ENCODE measurements around the gene PRPF40B. TPM values are rescaled to one million over a fixed set of nuclear protein-coding genes. Genes with fewer than 3 reads are reported as not detected.

The PRPF40B gene
- total RNA-seq, 1 donor from 2014 or later = 9.2 TPM

DNA sequence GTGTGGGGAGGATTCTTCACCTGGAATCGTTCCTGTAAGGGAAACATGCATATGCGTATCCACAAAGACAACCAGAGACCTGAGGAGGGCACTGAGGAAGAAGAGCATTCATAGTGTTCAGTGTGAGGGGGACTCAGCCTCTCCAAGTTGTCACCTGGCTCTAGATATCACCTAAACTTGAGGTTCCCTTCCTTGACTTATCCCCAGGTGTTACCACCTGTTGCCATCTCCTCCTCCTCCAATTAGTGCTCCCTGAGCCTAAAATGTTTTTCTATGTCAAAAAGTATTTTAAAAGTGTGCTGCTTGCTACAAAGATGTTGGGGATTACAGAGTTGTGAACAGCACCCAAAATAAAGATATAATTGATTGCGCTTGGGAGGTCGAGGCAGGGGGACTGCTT is 42.8 kb downstream of the PRPF40B start:
- no peak for DNase-seq (ENCODE audit: low spot score)
- H3K4me1 Mint-ChIP-seq (ENCODE audit: unreplicated experiment) = peaks cover 89% of the 10 kb centered on the region
- TF ChIP-seq, protein P1, sequence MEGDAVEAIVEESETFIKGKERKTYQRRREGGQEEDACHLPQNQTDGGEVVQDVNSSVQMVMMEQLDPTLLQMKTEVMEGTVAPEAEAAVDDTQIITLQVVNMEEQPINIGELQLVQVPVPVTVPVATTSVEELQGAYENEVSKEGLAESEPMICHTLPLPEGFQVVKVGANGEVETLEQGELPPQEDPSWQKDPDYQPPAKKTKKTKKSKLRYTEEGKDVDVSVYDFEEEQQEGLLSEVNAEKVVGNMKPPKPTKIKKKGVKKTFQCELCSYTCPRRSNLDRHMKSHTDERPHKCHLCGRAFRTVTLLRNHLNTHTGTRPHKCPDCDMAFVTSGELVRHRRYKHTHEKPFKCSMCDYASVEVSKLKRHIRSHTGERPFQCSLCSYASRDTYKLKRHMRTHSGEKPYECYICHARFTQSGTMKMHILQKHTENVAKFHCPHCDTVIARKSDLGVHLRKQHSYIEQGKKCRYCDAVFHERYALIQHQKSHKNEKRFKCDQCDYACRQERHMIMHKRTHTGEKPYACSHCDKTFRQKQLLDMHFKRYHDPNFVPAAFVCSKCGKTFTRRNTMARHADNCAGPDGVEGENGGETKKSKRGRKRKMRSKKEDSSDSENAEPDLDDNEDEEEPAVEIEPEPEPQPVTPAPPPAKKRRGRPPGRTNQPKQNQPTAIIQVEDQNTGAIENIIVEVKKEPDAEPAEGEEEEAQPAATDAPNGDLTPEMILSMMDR (IDR thresholded peaks at IDR 0.05; ENCODE audit: unreplicated experiment) = no peak
- H3K36me3 Mint-ChIP-seq (ENCODE audit: low read depth, unreplicated experiment) = peaks cover 48% of the 10 kb centered on the region
- H3K9me3 Mint-ChIP-seq (ENCODE audit: unreplicated experiment) = no peaks in the 10 kb centered on the region
- H3K27me3 Mint-ChIP-seq (ENCODE audit: unreplicated experiment) = peaks cover 22% of the 10 kb centered on the region
- H3K4me3 Mint-ChIP-seq (ENCODE audit: unreplicated experiment) = no peak overlapping the region
- peak overlapping the region; percentile 92 for H3K27ac Mint-ChIP-seq (ENCODE audit: unreplicated experiment)

DNA sequence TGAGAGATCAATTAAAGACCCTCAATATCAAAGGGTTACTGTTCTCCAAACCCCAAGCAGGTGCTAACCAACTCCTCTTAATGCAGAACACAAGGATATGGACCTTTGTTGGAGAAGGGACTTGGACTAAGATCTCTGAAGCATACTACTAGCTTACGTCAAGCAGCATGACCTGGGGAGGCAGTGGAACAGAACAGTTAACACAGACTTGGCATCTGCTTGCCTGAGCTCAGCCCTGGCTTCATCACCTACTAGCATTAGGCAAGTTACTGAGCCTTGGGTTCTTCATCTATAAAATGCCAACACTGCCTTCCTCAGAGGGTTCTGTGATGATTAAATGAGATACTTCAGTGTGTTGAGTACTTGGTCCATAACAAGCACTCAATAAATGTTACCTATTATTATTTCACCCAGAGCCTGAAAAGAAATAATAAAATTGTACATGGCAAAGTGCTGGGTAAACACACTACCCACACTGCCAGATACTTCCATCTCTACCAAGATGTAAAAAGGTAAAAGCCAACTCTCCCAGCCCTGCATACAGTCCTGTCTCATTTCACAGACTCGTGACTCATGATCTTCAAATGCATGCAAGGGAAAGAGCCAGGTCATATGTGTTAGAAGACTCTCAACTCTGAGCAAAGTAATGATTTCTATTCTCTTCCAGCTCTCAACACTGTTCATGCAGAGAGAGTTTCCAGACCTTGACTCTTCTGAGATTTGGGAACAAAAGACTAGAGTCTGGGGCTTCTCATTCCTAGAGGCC is 44.1 kb downstream of the PRPF40B start:
- peaks cover 89% of the 10 kb centered on the region for H3K4me1 Mint-ChIP-seq (ENCODE audit: unreplicated experiment)
- H3K9me3 Mint-ChIP-seq (ENCODE audit: unreplicated experiment) = no peaks in the 10 kb centered on the region
- no peak for DNase-seq (ENCODE audit: low spot score)
- H3K27me3 Mint-ChIP-seq (ENCODE audit: unreplicated experiment) = peaks cover 22% of the 10 kb centered on the region
- TF ChIP-seq, protein P1 (IDR thresholded peaks at IDR 0.05; ENCODE audit: unreplicated experiment) = no peak
- H3K4me3 Mint-ChIP-seq (ENCODE audit: unreplicated experiment) = no peak overlapping the region
- peaks cover 35% of the 10 kb centered on the region for H3K36me3 Mint-ChIP-seq (ENCODE audit: low read depth, unreplicated experiment)
- peak overlapping the region; percentile 25 for H3K27ac Mint-ChIP-seq (ENCODE audit: unreplicated experiment)

DNA sequence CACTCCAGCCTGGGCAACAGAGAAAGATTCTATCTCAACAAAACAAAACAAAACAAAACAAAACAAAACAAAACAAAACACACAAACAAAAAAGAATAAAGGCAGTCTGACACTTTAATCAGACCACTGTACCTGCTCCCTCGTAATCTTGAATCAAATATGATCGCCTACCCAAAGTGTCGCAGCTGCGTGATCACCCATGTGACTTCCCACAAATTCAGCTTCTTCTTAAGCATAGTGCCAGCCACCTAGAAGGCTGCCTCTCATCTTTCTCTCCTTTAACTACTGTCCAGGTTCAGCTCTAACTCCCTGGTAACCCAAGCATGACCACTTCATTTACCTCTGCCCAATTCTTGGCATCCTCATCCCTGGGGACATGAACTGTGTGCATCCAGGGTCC is 46.4 kb downstream of the PRPF40B start:
- H3K27ac Mint-ChIP-seq (ENCODE audit: unreplicated experiment) = peak overlapping the region; percentile 55
- peaks cover 90% of the 10 kb centered on the region for H3K4me1 Mint-ChIP-seq (ENCODE audit: unreplicated experiment)
- no peaks in the 10 kb centered on the region for H3K9me3 Mint-ChIP-seq (ENCODE audit: unreplicated experiment)
- H3K36me3 Mint-ChIP-seq (ENCODE audit: low read depth, unreplicated experiment) = peaks cover 29% of the 10 kb centered on the region
- H3K27me3 Mint-ChIP-seq (ENCODE audit: unreplicated experiment) = peaks cover 16% of the 10 kb centered on the region
- no peak for DNase-seq (ENCODE audit: low spot score)
- TF ChIP-seq, protein P1 (IDR thresholded peaks at IDR 0.05; ENCODE audit: unreplicated experiment) = no peak
- peak overlapping the region; percentile 24 for H3K4me3 Mint-ChIP-seq (ENCODE audit: unreplicated experiment)

GRCh38 chr12:49671031-49671765 is 47.8 kb downstream of the PRPF40B start:
- TF ChIP-seq, protein P1 (IDR thresholded peaks at IDR 0.05; ENCODE audit: unreplicated experiment) = no peak
- no peaks in the 10 kb centered on the region for H3K9me3 Mint-ChIP-seq (ENCODE audit: unreplicated experiment)
- peak overlapping the region; percentile 98 for H3K27ac Mint-ChIP-seq (ENCODE audit: unreplicated experiment)
- H3K27me3 Mint-ChIP-seq (ENCODE audit: unreplicated experiment) = peaks cover 19% of the 10 kb centered on the region
- peak overlapping the region; percentile 56 for H3K4me3 Mint-ChIP-seq (ENCODE audit: unreplicated experiment)
- peaks cover 91% of the 10 kb centered on the region for H3K4me1 Mint-ChIP-seq (ENCODE audit: unreplicated experiment)
- no peak for DNase-seq (ENCODE audit: low spot score)
- H3K36me3 Mint-ChIP-seq (ENCODE audit: low read depth, unreplicated experiment) = peaks cover 30% of the 10 kb centered on the region

Data from endothelial cell (in vitro differentiated cells).